NCI-H526 (cell line): ENCODE data around the gene TGM1.
A peak's percentile ranks its signal among the peaks of the same experiment; 100 is the strongest.

Experiments used
- DNase-seq, 2 experiments: peaks; one replicate each; lab custom pipeline; 2025; lab: John Stamatoyannopoulos, UW

TGM1 gene

GRCh38 chr14:24292118-24292807 lies 29.3 kb upstream of the TGM1 start:
- no peak for DNase-seq

DNA sequence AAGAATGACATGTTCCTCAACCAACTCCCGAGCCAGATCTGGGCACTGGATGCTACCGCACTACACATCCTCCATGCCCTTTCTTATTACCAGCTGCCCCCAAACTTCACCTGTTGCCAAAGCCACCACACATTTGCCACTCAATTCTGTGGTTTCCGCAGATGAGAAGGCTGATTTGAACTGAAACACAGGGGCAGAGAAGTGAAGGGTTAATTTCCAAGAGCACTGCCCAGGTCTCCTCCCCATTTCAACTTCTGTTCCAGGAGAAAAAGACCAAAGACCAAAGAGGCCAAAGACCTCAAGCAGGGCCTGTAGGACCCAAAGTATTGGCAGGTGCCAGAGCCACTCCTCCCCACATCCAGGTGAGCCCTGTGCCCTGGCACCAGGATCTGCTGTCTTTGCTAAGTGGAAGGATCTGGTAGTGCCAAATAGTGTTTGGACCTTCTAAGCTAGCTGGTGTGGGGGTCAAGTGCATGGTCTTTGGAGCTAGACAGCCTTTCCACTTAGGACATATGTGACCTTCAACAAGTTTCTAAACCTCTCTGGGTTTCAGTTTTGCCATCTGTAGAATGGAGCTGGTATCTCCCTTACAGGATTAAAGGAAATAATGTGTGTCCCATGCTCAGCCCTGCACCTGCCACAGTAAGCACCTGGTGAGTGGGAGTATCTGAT lies 28.6 kb upstream of the TGM1 start:
- no peak for DNase-seq

DNA sequence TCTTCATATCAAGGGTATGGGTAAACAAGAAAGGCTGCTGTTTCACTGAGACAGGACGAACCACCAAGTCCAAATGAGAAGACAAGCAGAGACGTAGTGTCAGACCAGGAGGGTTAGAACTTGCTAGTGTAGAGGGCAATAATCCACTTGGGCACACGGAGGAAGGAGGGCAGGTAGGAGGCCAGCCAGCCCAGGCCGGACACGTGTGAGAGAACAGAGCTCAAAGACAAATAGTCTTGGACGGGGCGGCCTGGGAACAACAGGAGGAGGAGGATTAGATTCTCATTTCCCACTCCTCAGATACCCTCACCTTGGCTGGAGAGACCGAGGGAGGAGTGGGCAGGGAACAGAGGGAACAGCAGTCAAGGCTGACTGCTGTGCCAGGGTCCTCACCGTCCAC lies 27.8 kb upstream of the TGM1 start:
- no peak for DNase-seq

DNA sequence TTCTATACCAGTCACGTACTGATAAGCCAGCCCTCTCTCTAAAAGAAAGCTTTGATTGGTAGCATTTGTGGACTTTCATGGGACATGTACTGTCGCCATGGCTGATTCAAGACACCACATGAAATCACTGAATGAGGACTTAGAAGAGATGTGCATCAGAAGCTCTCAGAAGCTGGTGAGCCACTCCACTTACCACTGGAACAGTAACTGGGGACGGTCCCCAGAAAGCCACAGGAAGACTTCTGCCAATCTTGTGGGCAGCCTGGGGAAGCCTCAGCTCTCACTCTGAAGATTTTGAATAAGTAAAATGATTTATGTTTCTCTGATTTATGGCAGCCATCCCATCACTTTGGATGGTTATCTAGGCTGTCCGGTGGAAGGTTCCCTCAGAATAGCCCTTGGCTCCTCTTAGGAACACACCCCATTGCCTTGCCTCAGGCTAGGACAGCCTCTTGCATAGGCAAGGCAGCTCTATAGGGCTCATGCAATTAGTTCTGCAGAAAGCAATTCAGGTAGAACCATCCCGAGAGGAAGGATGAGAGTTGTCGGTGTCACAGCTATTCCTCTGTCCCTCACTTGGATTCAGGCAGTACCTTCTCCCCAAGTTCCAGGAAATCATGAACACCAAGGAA lies 26.8 kb upstream of the TGM1 start:
- DNase-seq = no peak

DNA sequence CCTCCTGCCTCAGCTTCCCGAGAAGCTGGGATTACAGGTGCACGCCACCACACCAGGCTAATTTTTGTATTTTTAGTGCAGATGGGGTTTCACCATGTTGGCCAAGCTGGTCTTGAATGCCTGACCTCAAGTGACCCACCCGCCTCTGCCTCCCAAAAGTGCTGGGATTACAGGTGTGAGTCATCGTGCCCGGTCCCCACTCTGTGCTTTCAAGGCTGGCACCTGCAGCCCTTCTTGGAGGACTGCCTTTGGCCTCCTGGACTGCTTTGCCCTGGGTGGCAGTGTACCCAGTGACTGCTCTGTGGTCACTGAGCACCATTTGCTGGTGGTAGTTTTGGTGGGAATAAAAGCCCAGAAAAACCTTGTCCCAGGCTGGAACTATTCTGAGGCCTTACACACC lies 24.0 kb upstream of the TGM1 start:
- DNase-seq = no peak

GRCh38 chr14:24285351-24285750 lies 22.4 kb upstream of the TGM1 start:
- DNase-seq = no peak

DNA sequence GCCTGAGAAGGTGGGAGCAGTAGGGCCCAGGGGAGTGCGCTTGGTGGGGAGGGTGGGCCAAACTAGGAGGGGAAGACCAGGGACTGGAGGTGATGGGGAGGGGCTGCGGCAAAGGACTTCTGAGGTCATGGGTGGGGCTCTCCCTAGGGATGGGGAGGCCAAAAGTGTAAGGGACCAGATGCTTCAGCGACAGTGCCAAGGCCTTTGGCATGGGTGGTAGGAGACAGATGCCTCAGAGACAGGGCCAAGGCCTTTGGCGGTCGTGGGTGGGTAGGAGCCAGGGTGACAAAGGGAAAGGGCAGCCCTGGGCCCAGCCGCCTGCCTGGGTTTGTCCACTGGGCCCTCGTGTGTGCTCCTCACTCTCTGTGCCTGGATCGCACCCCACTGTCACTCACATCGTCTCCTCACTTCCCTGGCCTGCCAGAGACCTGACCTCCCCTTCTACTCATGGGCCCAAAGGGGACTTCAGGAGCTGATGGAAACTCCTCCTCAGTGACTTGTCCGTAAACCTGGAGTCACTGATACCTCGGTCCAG lies 21.6 kb upstream of the TGM1 start:
- no peak for DNase-seq

- no peak for DNase-seq
These were observed 21.0 kb upstream of the TGM1 start for GRCh38 chr14:24283796-24284460.

DNA sequence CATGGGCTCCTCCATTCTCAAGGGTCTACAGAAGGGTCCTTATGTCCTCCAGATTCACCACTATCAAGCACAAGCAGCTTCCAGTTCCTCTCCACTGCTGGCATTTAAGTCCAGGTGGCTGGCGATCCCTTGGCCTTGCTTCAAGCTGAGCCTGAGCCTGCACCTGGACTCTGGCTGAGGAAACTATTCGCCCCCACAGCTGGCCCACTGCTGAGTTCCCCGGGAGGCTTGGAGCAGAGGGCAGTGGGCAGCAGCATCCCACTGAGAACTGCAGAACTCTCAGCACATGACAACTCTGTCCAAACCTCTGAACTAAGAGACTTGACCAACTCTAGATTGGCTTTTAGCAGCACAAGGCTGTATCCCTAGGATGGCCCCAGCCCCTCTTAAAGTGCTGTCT lies 19.8 kb upstream of the TGM1 start:
- no peak for DNase-seq

DNA sequence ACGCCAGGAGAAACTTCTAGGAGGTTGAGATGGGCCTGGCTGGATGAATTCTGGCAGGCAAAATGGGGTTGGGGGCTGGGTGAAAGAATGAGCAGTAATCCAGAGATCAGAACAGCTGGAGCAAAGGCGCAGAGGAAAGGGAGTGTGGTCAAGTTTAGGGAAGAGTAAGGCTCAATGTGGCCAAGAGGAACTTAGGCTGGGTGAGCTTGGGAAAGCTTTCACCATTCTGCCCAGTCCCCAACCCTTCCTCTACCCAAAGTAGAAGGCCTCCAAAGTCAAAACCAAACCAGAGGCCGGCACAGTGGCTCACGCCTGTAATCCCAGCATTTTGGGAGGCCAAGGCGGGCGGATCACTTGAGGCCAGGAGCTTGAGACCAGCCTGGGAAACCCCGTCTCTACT lies 18.7 kb upstream of the TGM1 start:
- DNase-seq = no peak

GRCh38 chr14:24280797-24281460 lies 18.0 kb upstream of the TGM1 start:
- no peak for DNase-seq

DNA sequence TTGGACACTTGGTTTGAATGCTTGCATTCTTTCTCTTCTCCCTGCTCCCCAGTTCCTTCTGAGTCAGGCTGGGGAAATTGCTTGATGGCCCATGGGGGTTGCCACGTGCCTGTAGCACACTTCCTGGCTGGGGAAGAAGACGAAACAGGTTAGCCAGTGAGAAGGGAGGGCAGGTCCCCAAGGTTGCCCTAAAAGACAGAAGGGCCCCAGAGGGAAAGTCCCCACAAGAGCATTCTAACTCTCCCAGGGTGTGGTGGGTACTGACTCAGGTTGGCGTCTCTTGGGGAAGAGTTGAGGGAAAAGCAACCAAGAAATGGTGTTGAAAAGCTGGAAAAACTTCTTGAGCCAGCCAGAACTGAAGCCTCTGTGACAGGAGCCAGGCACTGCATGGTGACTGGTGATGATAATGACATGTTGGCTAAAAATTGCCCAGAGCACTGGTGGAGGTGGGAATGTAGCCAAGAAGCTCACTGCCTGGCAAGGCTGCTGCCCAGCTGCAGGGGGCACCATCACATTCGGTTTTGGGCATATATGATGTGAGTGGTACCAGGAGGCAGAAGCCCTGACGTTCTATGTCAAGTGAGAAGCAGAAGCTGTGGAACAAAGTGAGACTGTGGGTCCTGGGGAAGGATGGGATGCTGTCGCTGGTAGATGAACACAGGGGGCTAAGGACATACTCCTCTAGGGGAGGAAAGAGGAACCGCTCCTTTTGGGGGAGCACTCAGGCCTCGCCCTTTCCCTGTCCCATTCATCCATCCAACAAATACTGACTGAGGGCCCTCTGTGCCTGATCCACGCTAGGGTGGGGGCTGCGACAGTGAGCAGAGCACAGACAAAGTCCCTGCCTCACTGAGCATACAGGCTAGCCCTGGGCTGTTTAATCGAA lies 16.6 kb upstream of the TGM1 start:
- peak in 1 of 2 experiments; percentile 36 for DNase-seq

DNA sequence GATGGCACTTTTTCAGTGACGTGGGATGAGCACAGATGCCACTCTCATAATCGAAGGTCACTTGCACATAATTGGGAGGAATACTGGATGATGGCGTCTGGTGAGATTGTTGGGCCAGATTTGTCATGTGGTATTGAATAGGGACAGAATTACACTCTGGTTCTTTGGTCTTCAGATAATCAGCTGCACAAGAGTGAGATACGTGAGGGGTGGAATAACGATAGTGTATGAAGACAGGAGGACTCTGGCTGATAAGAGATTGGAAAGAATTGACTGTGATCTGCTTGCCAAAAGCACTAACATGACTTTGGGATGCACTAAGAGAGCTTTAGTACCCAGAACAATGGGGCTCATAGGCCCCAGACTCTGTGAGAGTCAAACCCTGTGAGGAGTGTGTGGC lies 15.4 kb upstream of the TGM1 start:
- DNase-seq = no peak

- DNase-seq = no peak
These were observed 14.8 kb upstream of the TGM1 start for GRCh38 chr14:24277606-24278321.

DNA sequence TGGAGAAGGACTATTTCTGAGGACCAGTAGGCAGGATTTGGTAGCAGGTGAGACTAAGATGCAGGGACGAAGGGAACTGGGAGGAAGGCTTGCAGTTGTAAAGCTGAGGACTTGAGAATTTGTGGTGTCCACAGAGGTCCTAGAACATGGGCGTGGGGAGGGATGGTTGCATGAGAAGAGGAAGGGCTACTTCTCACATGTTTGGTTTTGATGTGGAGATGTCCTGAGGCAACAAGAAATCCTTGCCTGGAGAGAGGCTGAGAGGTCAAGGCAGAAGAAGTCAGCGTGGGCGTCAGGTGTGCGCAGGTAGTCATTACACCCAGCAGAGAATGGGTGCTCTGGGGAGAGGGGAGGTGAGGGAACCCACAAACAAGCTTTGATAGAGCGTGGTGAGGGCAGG lies 14.1 kb upstream of the TGM1 start:
- DNase-seq = no peak

- DNase-seq = no peak
These were observed 11.1 kb upstream of the TGM1 start for GRCh38 chr14:24274101-24274543.

- peak; percentile 65 to 79 for DNase-seq
These were observed 10.5 kb upstream of the TGM1 start for GRCh38 chr14:24273422-24273998.

DNA sequence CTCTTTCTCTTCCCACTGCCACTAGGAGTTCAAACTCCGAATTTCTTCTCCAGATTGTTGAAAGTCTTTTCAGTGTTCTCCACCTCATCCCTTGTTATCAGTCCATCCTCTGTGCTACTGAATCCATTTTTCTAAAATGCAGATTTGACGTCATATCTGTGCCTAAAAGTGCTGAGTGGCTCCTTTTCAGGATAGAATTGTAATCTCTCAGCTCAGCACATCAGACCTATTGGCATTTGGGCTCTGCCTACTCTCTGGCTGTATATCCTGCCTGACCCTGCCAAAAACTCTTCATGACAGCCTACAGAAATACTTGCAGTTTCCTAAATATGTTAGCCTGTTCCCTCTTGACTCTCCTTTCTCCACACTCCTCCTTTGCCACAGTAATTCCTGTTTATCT lies 9.5 kb upstream of the TGM1 start:
- no peak for DNase-seq

GRCh38 chr14:24271834-24272263 lies 8.9 kb upstream of the TGM1 start:
- no peak for DNase-seq
